Neuronal stem cell (in vitro differentiated cells): ENCODE measurements around the gene SLMAP.

Source experiments
- DNase-seq: peaks from one replicate; pipeline ENCODE4 v3.0.0-alpha.2; 2013; ENCODE audit warnings: low spot score
- H2AFZ ChIP-seq: one replicate; pipeline ENCODE4 v1.6.1; 2013; ENCODE audit warnings: mild to moderate bottlenecking, low read length, inconsistent platforms
- H2AK5ac ChIP-seq: 2 replicates; pipeline ENCODE4 v1.6.1; 2013; ENCODE audit warnings: low read depth, mild to moderate bottlenecking, inconsistent platforms, low read length, moderate library complexity, mixed read lengths
- H2BK120ac ChIP-seq: 2 replicates; pipeline ENCODE4 v1.6.1; 2013; ENCODE audit warnings: low read depth, mild to moderate bottlenecking, inconsistent platforms, low read length, moderate library complexity, mixed read lengths
- H2BK12ac ChIP-seq: one replicate; pipeline ENCODE4 v1.6.1; 2013; ENCODE audit warnings: low read length, inconsistent platforms
- H2BK15ac ChIP-seq: 2 replicates; pipeline ENCODE4 v1.6.1; 2013; ENCODE audit warnings: mild to moderate bottlenecking, low read length, inconsistent platforms, mixed read lengths
- H2BK5ac ChIP-seq: one replicate; pipeline ENCODE4 v1.6.1; 2013; ENCODE audit warnings: inconsistent platforms, mild to moderate bottlenecking, low read length, moderate library complexity
- H3K14ac ChIP-seq: one replicate; pipeline ENCODE4 v1.6.1; 2013; ENCODE audit warnings: low read length, inconsistent platforms
- H3K18ac ChIP-seq: 2 replicates; pipeline ENCODE4 v1.6.1; 2013; ENCODE audit warnings: low read length, inconsistent platforms
- H3K23ac ChIP-seq: 2 replicates; pipeline ENCODE4 v1.6.1; 2013; ENCODE audit warnings: low read depth, mild to moderate bottlenecking, mixed read lengths, low read length, inconsistent platforms; ENCODE audit not compliant: poor library complexity
- H3K27ac ChIP-seq: replicated peaks from 3 replicates; pipeline ENCODE4 v1.5.1; 2013; ENCODE audit warnings: low read length, inconsistent platforms
- H3K27me3 ChIP-seq, 3 experiments: 2 replicates each; pipeline ENCODE4 v1.6.1; 2013; ENCODE audit warnings: low read length in 3 of 3, mild to moderate bottlenecking in 2 of 3, inconsistent platforms in 1 of 3, low read depth in 1 of 3, mixed read lengths in 1 of 3, moderate library complexity in 1 of 3; ENCODE audit not compliant: control insufficient read depth in 3 of 3, insufficient read depth in 3 of 3
- H3K36me3 ChIP-seq, 2 donors: replicated peaks in 1 of 2; 2 replicates each; pipeline ENCODE4 v1.6.1; 2013; ENCODE audit warnings: low read length in 2 of 2; ENCODE audit not compliant: control insufficient read depth in 2 of 2, insufficient read depth in 2 of 2
- H3K4ac ChIP-seq: 2 replicates; pipeline ENCODE4 v1.6.1; 2013; ENCODE audit warnings: inconsistent platforms, mild to moderate bottlenecking, low read length, moderate library complexity
- H3K4me1 ChIP-seq, 2 donors: 1 replicate in 1 of 2; 2 replicates in 1 of 2; pipeline ENCODE4 v1.6.1; 2013; ENCODE audit warnings: low read length in 2 of 2, low read depth in 1 of 2; ENCODE audit not compliant: control insufficient read depth in 2 of 2, insufficient read depth in 1 of 2
- H3K4me2 ChIP-seq: one replicate; pipeline ENCODE4 v1.6.1; 2013; ENCODE audit warnings: mild to moderate bottlenecking, low read length, inconsistent platforms; ENCODE audit not compliant: insufficient read depth, poor library complexity, severe bottlenecking
- H3K4me3 ChIP-seq, 2 donors: 2 replicates each; pipeline ENCODE4 v1.5.1; 2013; ENCODE audit warnings: low read length in 2 of 2, mild to moderate bottlenecking in 2 of 2, inconsistent platforms in 1 of 2, moderate library complexity in 1 of 2
- H3K79me1 ChIP-seq: one replicate; pipeline ENCODE4 v1.6.1; 2013; ENCODE audit warnings: low read depth, mild to moderate bottlenecking, inconsistent platforms, low read length, moderate library complexity
- H3K9ac ChIP-seq: one replicate; pipeline ENCODE4 v1.6.1; 2013; ENCODE audit warnings: mild to moderate bottlenecking, low read depth, low read length, inconsistent platforms; ENCODE audit not compliant: poor library complexity
- H3K9me3 ChIP-seq, 2 donors: replicated peaks in 1 of 2; 2 replicates each; pipeline versions ENCODE3 to v1.6.1; 2013; ENCODE audit warnings: low read length in 2 of 2, mild to moderate bottlenecking in 2 of 2, inconsistent platforms in 1 of 2, low read depth in 1 of 2, mixed read lengths in 1 of 2, moderate library complexity in 1 of 2; ENCODE audit not compliant: control insufficient read depth in 2 of 2, insufficient read depth in 1 of 2
- H4K8ac ChIP-seq: one replicate; pipeline ENCODE4 v1.6.1; 2013; ENCODE audit warnings: low read depth, mild to moderate bottlenecking, inconsistent platforms, low read length, moderate library complexity
- H4K91ac ChIP-seq: one replicate; pipeline ENCODE4 v1.6.1; 2013; ENCODE audit warnings: low read length, low read depth, mild to moderate bottlenecking, inconsistent platforms; ENCODE audit not compliant: poor library complexity
- WGBS, 2 donors: extraction: QIAGEN DNeasy Blood & Tissue Kit; methylation state at CpG; one replicate each; pipeline ENCODE4 v1.1.7; 2013; ENCODE audit warnings: missing lambda C conversion rate in 2 of 2, mixed read lengths in 1 of 2; ENCODE audit not compliant: insufficient read length in 2 of 2, insufficient replicate concordance in 1 of 2; ENCODE audit errors: extremely low coverage in 2 of 2; 5-methylcytosine and 5-hydroxymethylcytosine counted together

SLMAP gene

GRCh38 chr3:57961177-57961827 lies 205.2 kb downstream of the SLMAP start:
- H3K27me3 ChIP-seq, result no peaks in the 10 kb centered on the region
- no peaks in the 10 kb centered on the region for H3K9me3 ChIP-seq
- H3K4me1 ChIP-seq, result peaks cover 6 to 11% of the 10 kb centered on the region in 2 donors
- no peak overlapping the region for H2BK12ac ChIP-seq
- H2BK120ac ChIP-seq, result no peak overlapping the region
- no CpG with 5 or more reads among the region's 21 CpGs for WGBS, 2 donors
- H2BK15ac ChIP-seq, result no peak overlapping the region
- no peak overlapping the region for H3K9ac ChIP-seq
- no peak for DNase-seq
- H3K27ac ChIP-seq, result no peak overlapping the region
- H3K4me3 ChIP-seq, result no peak overlapping the region
- no peak overlapping the region for H3K4ac ChIP-seq
- H2BK5ac ChIP-seq, result no peak overlapping the region
- H3K36me3 ChIP-seq, result no peaks in the 10 kb centered on the region
- H3K18ac ChIP-seq, result no peak overlapping the region
- no peak overlapping the region for H2AFZ ChIP-seq
- H4K8ac ChIP-seq, result no peak overlapping the region
- H3K23ac ChIP-seq, result no peak overlapping the region
- no peak overlapping the region for H3K4me2 ChIP-seq
- H3K14ac ChIP-seq, result no peak overlapping the region
- H3K79me1 ChIP-seq, result no peaks in the 10 kb centered on the region
- H2AK5ac ChIP-seq, result no peak overlapping the region
- H4K91ac ChIP-seq, result no peak overlapping the region

GRCh38 chr3:57961828-57962447 lies 205.8 kb downstream of the SLMAP start:
- Histone ChIP-seq H3K27ac (no peak overlapping the region), H3K27me3 (no peaks in the 10 kb centered on the region), H2BK120ac (no peak overlapping the region), H3K4me2 (no peak overlapping the region), H4K91ac (no peak overlapping the region), H3K4me3 (no peak overlapping the region), H3K9me3 (no peaks in the 10 kb centered on the region), H3K14ac (no peak overlapping the region), H2BK12ac (no peak overlapping the region), H3K23ac (peak overlapping the region; percentile 37), H2BK5ac (no peak overlapping the region), H2BK15ac (no peak overlapping the region), H3K9ac (no peak overlapping the region), H4K8ac (no peak overlapping the region), H3K36me3 (no peaks in the 10 kb centered on the region), H3K18ac (no peak overlapping the region), H2AFZ (no peak overlapping the region), H3K4me1 (peaks cover 6 to 11% of the 10 kb centered on the region in 2 donors), H3K79me1 (no peaks in the 10 kb centered on the region), H3K4ac (no peak overlapping the region), H2AK5ac (no peak overlapping the region)
- DNase-seq, result no peak
- WGBS, 2 donors, result no CpG with 5 or more reads among the region's 5 CpGs

- no CpG with 5 or more reads among the region's 6 CpGs for WGBS, 2 donors
- Histone ChIP-seq H3K27ac (no peak overlapping the region), H2AK5ac (no peak overlapping the region)
Measured at GRCh38 chr3:57962448-57962834, 206.3 kb downstream of the SLMAP start.

GRCh38 chr3:57963811-57964346 lies 207.8 kb downstream of the SLMAP start:
- H3K4me1 ChIP-seq, result peaks cover 5 to 10% of the 10 kb centered on the region in 2 donors
- no peaks in the 10 kb centered on the region for H3K27me3 ChIP-seq
- H3K14ac ChIP-seq, result peak overlapping the region; percentile 40
- H3K36me3 ChIP-seq, result no peaks in the 10 kb centered on the region
- no peak overlapping the region for H3K4me2 ChIP-seq
- H3K9me3 ChIP-seq, result no peaks in the 10 kb centered on the region
- H4K91ac ChIP-seq, result no peak overlapping the region
- no peak overlapping the region for H3K4me3 ChIP-seq
- no peak overlapping the region for H2BK5ac ChIP-seq
- H2BK12ac ChIP-seq, result no peak overlapping the region
- no peak overlapping the region for H2BK15ac ChIP-seq
- H2AK5ac ChIP-seq, result no peak overlapping the region
- H3K18ac ChIP-seq, result no peak overlapping the region
- no peak overlapping the region for H3K23ac ChIP-seq
- no peak for DNase-seq
- no peak overlapping the region for H3K4ac ChIP-seq
- no peak overlapping the region for H2BK120ac ChIP-seq
- H3K79me1 ChIP-seq, result no peaks in the 10 kb centered on the region
- no peak overlapping the region for H4K8ac ChIP-seq
- no peak overlapping the region for H3K9ac ChIP-seq
- no peak overlapping the region for H3K27ac ChIP-seq
- H2AFZ ChIP-seq, result no peak overlapping the region
- no CpG with 5 or more reads among the region's 7 CpGs for WGBS, 2 donors

More at GRCh38 chr3:57962448-57962834, 206.3 kb downstream of the SLMAP start:
- Histone ChIP-seq H3K79me1 (no peaks in the 10 kb centered on the region), H2AFZ (no peak overlapping the region), H3K9ac (no peak overlapping the region), H3K23ac (peak overlapping the region; percentile 37), H3K4me3 (no peak overlapping the region), H2BK15ac (no peak overlapping the region), H2BK12ac (no peak overlapping the region), H3K4me2 (no peak overlapping the region), H2BK5ac (no peak overlapping the region), H3K14ac (no peak overlapping the region), H3K36me3 (no peaks in the 10 kb centered on the region), H2BK120ac (no peak overlapping the region), H3K4me1 (peaks cover 6 to 11% of the 10 kb centered on the region in 2 donors), H3K18ac (no peak overlapping the region), H3K9me3 (no peaks in the 10 kb centered on the region), H3K4ac (no peak overlapping the region), H3K27me3 (no peaks in the 10 kb centered on the region), H4K8ac (no peak overlapping the region), H4K91ac (no peak overlapping the region)
- DNase-seq, result no peak
